Muscle layer of colon (tissue), 2 donors: ENCODE results near the gene CDHR5.
A peak's percentile ranks its signal among the peaks of the same experiment; 100 is the strongest.

Experiments used
- H3K27ac ChIP-seq: one replicate; pipeline ENCODE4 v1.7.0; 2013; ENCODE audit warnings: low read depth, mild to moderate bottlenecking, low read length, moderate library complexity
- H3K27me3 ChIP-seq, 2 donors: one replicate each; pipeline ENCODE4 v1.7.0; 2013; ENCODE audit warnings: low read length in 2 of 2, mild to moderate bottlenecking in 2 of 2; ENCODE audit not compliant: insufficient read depth in 2 of 2, control insufficient read depth in 1 of 2
- H3K36me3 ChIP-seq: one replicate; pipeline ENCODE4 v1.7.0; 2013; ENCODE audit warnings: mild to moderate bottlenecking, low read length; ENCODE audit not compliant: insufficient read depth
- H3K4me1 ChIP-seq: one replicate; pipeline ENCODE4 v1.7.0; 2013; ENCODE audit warnings: mild to moderate bottlenecking, low read length; ENCODE audit not compliant: insufficient read depth
- H3K4me3 ChIP-seq, 2 donors: one replicate each; pipeline ENCODE4 v1.7.0; 2013; ENCODE audit warnings: low read length in 2 of 2, low read depth in 1 of 2, mild to moderate bottlenecking in 1 of 2, moderate library complexity in 1 of 2
- H3K9ac ChIP-seq: one replicate; pipeline ENCODE4 v1.7.0; 2013; ENCODE audit warnings: low read length
- H3K9me3 ChIP-seq: one replicate; pipeline ENCODE4 v1.7.0; 2013; ENCODE audit warnings: mild to moderate bottlenecking, low read length
- donor health status: abdominal sarcoma.
- donor health status: Adenocarcinoma of cecum.

The CDHR5 gene

DNA sequence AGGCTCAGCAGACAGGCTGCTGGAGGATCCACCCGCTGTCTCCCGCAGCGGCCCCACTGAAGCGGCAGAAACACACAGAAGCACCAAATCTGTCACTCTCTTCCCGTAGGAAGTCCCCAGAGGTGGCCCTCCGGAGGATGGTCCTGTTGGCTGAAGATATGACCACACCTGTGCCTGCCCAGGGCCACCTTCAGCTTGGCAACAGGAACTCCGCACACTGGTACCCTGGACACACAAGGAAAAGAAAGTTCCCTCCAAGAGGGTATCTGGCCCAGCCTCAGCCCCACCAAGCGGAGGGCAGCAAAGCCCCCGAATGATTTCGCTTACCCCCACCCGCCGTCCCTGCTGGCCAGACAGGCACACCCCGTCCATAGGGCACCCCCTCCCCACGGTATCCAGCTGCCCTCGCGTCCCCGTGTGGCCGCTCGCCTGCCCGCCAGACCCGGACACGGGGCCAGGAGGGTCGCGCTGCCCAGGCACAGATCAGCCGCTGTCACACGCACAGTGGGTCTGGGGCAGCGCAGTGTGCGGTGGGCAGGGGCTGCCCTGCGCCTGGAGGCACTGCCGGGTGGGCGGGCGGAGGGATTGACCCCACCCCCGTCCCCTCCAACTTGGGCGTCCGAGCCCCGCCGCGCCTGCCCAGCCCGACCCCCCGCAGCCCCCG, 57.0 kb downstream of the CDHR5 start:
- H3K36me3 ChIP-seq = no peaks in the 10 kb centered on the region
- H3K27me3 ChIP-seq = no peaks in the 10 kb centered on the region
- H3K4me3 ChIP-seq = peak overlapping the region in 1 of 2 donors; percentile 59
- no peak overlapping the region for H3K9ac ChIP-seq
- peaks cover 7% of the 10 kb centered on the region for H3K4me1 ChIP-seq
- H3K27ac ChIP-seq = no peak overlapping the region
- no peaks in the 10 kb centered on the region for H3K9me3 ChIP-seq

DNA sequence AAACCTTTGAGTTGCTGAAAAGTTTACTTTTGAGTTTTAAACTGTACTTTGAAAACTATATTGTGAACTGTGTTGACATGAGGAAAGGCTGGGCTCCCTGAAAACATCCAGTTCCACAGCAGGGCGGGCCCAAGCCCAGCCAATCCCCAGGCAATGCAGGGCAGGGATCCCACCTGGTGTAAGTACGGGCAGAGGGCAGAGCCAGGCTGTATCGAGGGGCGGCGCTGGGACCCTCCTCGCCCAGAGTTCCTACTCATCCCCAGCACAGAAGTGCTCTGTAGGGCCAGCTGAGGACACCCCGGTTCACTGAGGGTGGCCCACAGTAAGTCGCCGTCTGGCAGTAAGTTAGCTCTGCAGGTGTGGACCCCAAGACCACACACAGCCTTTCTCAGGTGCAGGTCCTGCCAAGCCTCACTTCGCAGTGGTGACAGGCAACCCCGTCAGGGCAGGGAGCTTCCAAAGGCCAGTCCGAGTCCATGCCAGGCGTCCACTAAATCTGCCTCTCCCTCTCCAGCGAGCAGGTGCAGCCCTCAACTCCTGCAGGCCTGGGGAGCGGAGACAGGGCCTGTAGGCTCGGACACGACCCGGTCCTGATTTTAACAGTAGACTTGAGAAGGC, 57.6 kb downstream of the CDHR5 start:
- Histone ChIP-seq H3K27me3 (no peaks in the 10 kb centered on the region), H3K4me1 (peaks cover 7% of the 10 kb centered on the region), H3K36me3 (no peaks in the 10 kb centered on the region), H3K9ac (no peak overlapping the region), H3K27ac (no peak overlapping the region), H3K9me3 (no peaks in the 10 kb centered on the region), H3K4me3 (no peak overlapping the region)
